ENCODE measurements around the gene DBT.
"Not testable (repeated sequence)": the region's sequence is repeated elsewhere in the genome, so short reads cannot be mapped to it uniquely, and the experiment has no call there.

The DBT gene

GRCh38 chr1:100250264-100250663 is 630 bp upstream of the DBT start:
- no peak for DNase-seq

- no peak for DNase-seq
These were observed 488 bp downstream of the DBT start for GRCh38 chr1:100249155-100249536.

DNA sequence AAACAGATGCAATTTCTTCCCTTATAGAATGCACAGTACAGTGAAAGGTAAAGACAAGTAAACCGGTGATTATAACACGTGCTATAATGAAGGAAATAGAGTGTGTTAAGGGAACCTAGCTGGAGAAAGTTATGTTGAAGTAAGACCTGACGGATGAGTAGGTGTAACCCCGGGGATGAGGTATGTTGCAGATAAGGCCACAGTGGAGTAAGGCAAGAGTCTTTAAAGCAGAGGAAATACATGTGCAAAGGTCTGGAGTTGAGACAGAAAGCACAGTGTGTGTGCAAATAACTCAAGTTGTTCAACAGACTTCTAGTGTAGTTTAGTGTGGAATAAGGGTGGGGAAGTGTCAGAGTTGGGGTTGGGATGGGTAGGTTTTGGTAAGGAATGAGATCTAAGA is 2.9 kb downstream of the DBT start:
- DNase-seq, result no peak

DNA sequence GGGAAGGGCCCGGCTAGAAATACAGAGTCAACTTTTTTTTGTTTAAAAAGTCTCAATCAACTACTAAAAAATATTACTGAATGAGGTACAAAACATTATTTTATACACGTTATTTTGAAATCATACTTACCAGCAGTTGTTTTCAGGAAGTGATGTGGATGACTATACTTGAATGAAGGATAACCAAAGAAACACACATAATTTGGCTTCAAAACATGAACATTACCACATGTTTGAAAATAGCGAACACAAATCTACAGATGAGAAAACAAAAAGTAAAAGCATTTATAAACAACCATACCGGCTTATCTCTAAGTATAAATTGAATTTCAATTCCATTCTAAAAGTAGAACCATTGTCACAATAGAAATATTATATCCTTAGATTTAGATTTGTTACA is 9.0 kb downstream of the DBT start:
- no peak for DNase-seq

DNA sequence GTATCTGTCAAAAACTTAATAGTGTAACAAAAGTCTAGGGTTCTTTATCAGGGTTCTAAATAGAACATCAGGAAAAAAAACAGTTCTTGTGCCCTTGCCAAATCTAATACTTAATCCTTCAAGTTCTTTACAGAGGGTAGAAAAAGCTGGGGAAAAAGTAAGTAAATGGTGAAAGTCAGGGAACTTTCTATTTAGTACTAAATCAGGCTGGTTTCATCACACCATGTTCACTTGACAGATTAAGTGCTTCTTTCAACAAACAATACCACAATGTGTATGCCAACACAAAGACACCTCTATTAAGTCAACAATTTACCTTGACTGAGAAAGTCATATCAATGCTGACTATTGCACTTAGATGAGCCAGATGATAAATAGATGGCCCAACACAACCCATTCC is 9.7 kb downstream of the DBT start:
- no peak for DNase-seq

DNA sequence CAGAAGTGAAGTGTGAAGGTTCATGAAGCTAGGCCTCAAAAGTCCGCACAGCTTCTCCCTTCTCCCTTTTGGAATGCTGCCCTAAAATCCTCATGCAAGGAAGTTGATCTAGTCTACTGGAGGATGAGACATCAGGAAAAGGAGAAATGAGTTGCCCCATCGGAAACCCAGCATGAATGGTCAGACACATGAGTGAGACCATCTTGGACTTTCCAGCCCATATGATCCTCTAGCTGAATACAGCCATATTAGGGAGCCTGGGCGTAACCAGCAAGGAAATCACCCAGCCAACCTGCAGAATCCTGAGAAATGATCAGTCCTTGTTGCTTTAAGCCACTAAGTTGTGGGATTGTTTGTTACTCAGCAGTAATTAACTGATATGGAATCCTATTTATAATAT is 12.5 kb downstream of the DBT start:
- DNase-seq, result no peak

GRCh38 chr1:100234432-100234831 is 15.2 kb downstream of the DBT start:
- DNase-seq, result no peak

GRCh38 chr1:100233566-100233965 is 16.1 kb downstream of the DBT start:
- not testable (repeated sequence) for DNase-seq

GRCh38 chr1:100232156-100232555 is 17.5 kb downstream of the DBT start:
- no peak for DNase-seq

DNA sequence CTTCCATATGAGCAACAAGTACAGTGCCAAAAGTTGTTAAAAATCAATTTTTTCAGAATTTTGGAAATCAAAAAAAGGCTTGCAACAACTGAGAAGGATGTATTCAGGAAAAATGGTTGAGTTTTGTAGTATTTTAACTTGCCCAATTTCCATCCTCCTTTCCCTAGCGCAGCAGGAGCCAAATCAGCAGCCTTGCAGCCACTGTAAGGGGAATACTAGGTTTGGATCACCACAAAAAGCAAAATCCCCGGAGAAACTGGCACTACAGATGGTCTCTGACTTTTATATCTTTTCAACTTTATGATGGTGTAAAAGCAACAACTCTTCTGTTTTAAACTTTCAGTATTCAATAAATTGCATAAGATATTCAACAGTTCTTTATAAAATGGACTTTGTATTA is 17.9 kb downstream of the DBT start:
- no peak for DNase-seq

DNA sequence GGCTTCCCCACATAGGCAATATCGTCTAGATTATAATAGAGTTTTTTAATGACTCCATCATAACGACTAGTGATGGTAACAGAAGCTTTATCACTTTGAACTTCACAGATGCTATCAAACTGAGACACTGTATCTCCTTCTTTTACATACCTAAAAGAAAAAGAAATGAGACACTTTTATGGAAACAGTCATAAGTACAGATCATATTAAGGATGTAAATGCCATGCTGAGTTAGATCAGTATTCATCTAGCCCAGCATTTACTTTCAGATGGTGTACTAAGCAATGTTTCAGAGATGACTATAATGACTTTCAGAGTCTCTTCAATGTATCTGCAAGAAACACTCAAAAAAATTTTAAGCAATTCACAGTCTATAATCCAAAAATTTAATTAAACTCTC is 18.9 kb downstream of the DBT start:
- no peak for DNase-seq

GRCh38 chr1:100229681-100230443 is 19.8 kb downstream of the DBT start:
- no peak for DNase-seq

DNA sequence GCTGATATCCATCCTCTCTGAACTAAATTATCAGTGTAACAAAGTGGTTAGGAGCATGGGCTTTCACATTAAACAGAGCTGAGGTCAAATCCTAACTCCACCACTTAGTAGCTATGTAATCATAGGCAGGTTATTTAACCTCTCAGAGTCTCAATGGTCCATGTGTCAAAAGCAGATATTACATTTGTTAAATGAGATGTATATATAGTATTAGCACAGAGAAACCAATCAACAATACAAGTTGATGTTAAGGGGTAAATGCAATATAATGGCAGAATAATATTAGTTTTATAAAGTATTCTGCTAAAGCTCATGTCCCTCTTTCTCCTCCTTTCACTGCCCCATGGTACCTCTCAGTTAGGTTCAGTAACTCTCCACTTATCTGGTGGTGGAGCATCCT is 27.2 kb downstream of the DBT start:
- DNase-seq, result no peak

GRCh38 chr1:100219883-100220282 is 29.8 kb downstream of the DBT start:
- no peak for DNase-seq

DNA sequence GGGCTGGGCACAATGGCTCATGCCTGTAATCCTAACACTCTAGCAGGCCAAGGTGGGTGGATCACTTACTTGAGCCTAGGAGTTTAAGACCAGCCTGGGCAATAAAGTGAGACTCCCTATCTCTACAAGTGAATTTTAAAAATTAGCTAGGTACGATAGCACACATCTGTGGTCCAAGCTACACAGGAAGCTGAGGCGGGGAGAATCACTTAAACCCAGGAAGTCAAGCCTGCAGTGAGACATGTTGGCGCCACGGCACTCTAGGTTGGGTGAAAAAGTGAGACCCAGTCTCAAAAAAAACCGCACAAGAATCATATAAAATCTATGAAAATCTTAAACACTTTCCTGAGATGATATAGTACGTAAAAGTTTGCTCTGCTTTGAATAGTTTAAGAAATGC is 30.2 kb downstream of the DBT start:
- no peak for DNase-seq

DNA sequence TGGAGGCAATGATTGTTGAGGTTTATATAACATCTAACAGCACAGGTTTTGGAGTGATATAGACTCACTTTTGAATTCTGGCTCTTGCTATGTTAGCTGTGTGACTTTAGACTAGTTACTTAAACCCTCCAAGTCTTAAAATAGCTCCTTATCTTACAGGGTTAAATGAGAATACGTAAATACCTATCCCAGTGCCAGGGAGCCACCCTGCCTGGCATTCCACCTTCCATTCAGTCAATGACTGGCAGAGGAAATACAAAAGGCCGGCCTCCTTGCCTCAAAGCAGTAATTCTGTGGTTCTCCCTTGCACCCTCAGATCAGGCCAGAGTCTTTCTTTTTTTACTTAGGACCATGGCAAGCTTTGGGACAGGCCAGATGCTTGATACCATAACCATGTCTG is 31.8 kb downstream of the DBT start:
- DNase-seq, result no peak

DNA sequence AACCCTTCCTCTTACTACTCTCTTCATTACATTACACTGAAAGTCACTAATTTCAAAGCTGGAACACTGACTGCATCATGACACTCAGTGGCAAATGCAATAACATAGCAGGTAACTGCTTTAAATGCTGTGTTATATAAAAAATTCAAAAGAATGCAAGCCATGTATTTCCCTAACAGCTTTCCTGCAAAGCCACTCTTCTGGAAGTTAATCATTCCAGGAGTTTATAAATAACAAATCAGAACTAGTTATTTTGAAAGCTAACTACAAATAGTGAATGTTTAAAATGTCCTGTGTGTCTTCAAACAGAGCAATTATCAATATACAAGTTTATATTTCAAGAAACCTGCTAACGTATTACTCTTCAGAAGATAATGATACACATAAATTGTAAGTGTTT is 34.5 kb downstream of the DBT start:
- no peak for DNase-seq

DNA sequence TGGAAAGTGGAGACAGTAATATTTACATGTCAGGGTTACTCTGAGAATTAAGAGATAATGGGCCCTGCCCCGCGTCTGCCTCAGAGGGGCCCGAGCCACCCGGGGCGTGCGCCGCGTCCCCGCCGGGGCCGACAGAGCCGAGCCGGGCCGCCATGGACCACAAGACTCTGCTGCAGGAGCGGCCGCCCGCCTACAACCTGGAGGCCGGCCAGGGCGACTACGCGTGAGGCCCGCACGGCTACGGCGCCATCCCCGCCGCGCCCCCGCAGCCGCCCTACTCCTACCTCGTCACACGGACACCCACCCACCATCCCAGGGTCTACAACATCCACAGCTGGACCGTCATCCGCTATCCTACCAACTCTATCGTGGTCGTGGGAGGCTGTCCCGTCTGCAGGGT is 36.5 kb downstream of the DBT start:
- no peak for DNase-seq

DNA sequence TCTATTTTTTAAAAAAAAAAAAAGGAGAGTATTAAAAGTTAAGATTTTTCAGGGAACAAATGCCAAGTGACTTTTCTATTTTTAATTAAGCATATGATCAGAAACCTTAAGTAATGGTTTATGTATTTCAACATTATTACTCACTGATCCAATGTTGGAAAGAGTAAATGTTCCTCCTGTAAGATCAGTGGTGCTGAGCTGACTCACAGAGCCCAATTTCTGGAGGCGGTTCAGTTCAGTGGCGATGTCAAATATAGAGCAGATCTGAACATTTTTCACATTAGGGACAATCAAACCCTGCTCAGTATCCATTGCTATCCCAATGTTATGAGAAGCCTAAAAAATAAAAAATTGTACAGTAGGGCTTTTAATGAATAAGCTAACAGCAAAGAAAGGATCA is 43.3 kb downstream of the DBT start:
- DNase-seq, result no peak

- DNase-seq, result not testable (repeated sequence)
These were observed 44.0 kb downstream of the DBT start for GRCh38 chr1:100205593-100205992.

- DNase-seq, result not testable (repeated sequence)
These were observed 44.5 kb downstream of the DBT start for GRCh38 chr1:100205103-100205502.

DNA sequence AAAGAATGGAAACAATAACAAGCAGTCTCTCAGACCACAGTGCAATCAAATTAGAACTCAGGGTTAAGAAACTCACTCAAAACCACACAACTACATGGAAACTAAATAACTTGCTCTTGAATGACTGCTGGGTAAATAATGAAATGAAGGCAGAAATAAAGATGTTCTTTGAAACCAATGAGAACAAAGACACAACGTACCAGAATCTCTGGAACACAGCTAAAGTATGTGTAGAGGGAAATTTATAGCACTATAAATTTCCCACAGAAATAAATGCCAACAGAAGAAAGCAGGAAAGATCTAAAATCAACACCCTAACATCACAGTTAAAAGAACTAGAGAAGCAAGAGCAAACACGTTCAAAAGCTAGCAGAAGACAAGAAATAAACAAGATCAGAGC is 46.9 kb downstream of the DBT start:
- DNase-seq, result not testable (repeated sequence)

- not testable (repeated sequence) for DNase-seq
These were observed 49.6 kb downstream of the DBT start for GRCh38 chr1:100200060-100200459.

DNA sequence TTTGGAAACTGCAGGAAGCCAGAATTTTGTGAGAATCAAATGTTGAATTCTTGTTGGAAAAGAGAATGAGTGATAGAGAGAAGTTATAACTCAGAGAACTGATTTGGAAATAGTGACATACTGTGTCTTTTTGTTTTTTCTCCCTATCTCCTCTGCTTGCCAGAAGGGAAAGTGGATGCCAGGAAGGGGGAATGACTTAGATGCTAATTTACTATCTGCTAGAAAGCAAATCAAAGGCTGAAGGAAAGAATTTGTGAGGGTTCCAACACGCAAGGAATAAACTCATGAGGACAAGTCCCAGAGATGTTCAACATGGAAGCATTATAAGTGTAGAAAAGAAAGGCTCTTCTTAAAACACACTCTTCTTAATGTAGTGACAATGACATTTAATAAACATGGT is 51.0 kb downstream of the DBT start:
- DNase-seq, result no peak

DNA sequence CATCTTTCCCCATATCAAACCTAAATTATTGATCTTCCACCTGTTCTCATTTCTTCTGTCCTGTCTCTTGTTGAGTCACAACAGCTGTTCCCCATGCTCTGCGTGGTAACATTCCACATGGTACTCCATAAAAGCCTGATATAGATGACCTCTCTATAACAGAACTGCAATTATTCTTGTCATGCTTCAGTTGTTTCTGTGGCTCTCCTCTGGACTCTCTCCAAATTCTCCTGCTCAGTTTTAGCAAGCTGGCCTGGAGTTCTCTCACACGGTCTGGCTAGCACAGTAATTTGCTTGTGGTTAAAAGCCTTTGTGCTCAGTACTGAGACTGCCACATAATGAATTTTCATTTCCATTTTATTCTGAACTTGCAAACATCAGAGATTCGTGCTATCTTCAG is 61.0 kb downstream of the DBT start:
- no peak for DNase-seq

GRCh38 chr1:100187912-100188311 is 61.7 kb downstream of the DBT start:
- no peak for DNase-seq

Data from stimulated activated CD8-positive, alpha-beta memory T cell treated with anti-CD3 and anti-CD28 coated beads, Interleukin-4, amount 100 ng/mL, for 48 hours (primary cell).